ELF-1 (cell line): ENCODE measurements around the gene DIAPH2.

Experiments used
- DNase-seq: peaks from one replicate; pipeline ENCODE4 v3.0.0-alpha.2; 2016; ENCODE audit warnings: low read depth, low spot score

DIAPH2 gene

DNA sequence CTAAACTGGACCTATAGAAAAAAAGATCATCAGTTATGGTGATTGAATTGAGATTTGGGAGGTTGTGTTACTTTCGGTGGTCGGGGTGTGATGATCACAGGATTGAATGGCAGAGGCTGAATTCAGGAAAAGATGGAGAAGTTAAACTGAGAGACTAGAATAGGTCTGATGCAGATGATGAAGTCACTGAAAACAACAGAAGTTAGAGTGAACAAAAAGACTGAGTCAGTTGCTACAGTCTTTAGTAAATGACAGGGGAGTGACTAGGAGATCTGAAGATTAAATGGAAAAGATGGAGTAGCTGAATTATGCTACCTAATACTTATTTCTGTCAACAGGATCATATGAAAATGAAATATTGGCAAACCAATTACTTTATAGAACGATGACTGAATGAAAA is 362.2 kb downstream of the DIAPH2 start:
- DNase-seq = no peak

- DNase-seq = no peak
Observed at GRCh38 chrX:97050392-97050791, 365.8 kb downstream of the DIAPH2 start.

- DNase-seq = no peak
Observed at GRCh38 chrX:97057349-97057909, 372.8 kb downstream of the DIAPH2 start.

- DNase-seq = peak; percentile 40
Observed at GRCh38 chrX:97060020-97060419, 375.4 kb downstream of the DIAPH2 start.

DNA sequence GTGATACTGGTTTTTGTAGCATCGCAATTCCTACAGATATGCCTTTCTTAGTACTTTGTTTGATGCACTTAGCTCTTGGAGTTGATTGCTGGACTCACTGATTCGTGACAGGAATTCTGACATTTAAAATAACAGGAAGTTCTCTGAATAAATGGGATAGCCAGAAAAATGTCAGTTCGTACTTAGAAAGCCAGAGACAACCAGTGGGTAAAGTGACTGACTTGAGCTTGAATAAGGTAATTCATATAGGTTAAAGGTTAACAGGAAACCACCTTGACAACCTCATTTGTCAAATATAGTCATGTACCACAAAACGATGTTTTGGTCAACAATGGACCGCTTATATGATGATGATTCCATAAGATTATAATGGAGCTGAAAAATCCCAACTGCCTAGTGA is 380.4 kb downstream of the DIAPH2 start:
- no peak for DNase-seq

DNA sequence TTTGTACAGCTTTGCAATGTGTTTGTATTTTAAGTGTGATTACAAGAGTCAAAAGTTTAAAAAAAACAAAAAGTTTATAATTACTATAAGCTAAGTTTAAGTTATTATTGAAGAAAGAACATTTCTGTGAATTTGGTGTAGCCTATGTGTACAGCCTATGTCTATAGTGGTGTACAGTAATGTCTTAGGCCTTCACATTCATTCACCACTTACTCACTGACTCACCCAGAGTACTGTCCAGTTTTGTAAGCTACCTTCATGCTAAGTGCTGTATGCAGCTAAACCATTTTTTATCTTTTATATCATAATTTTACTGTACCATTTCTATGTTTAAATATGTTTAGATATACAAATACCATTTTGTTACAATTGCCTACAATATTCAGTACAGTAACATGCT is 381.3 kb downstream of the DIAPH2 start:
- DNase-seq = no peak

- DNase-seq = no peak
Observed at GRCh38 chrX:97066381-97066780, 381.7 kb downstream of the DIAPH2 start.

GRCh38 chrX:97070346-97070745 is 385.7 kb downstream of the DIAPH2 start:
- no peak for DNase-seq

DNA sequence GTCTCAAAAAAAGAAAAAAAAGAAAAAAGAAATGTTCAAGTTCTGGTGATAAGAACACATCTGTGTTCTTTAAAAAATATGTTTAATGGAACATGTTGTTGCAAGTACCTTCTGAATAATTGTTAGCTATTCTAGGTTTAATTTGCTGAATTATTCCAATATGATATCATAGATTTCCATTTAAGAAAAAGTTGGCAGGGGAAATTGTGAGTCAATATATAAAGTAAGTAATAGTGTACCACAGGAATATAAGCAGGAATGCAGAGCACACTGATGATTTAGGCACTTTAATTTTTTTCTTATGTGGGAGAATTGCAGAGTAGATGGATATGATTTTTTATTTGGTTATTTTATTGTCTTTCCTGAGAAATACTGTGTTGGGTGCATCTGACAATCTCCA is 389.8 kb downstream of the DIAPH2 start:
- DNase-seq = no peak

DNA sequence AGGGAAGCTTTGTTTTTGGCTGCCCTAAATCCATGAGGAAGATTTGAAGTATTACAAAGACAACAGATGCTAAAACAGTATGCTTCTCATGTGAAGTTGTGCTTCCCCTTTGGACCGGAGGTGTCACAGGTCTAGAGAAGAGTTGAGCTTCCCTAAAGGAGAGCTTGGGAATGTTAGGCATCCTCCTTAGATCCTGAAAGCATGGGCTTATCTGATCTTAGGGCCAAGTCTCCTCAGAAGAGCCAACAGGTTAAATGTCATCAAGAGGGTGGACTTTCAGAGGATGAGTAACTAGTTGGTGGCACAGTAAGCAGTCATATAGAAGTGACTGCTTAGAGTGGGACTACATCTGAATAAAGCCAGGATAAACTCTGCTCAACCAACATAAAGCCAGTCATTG is 404.5 kb downstream of the DIAPH2 start:
- peak; percentile 6 for DNase-seq

GRCh38 chrX:97096385-97096784 is 411.7 kb downstream of the DIAPH2 start:
- DNase-seq = no peak

DNA sequence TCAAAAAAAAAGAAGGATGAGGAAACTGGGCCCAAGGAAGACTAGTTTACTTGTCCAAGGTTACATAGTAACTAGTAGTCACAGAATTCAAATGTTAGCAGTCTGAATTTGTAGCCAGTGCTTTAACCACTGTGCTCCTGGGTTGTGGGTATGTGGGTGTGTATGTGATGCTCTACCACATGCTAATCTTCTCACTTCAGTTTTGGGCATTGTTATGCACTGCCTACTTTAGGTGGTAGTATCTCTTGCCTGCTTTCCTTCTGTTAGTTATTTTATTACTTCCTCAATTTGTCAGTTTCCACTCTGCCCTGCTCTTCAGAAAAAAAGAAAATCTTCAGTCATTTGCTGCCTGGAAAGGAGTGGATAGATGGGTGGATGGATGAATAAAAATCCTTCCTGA is 418.3 kb downstream of the DIAPH2 start:
- DNase-seq = no peak

- no peak for DNase-seq
Observed at GRCh38 chrX:97109730-97110129, 425.1 kb downstream of the DIAPH2 start.

DNA sequence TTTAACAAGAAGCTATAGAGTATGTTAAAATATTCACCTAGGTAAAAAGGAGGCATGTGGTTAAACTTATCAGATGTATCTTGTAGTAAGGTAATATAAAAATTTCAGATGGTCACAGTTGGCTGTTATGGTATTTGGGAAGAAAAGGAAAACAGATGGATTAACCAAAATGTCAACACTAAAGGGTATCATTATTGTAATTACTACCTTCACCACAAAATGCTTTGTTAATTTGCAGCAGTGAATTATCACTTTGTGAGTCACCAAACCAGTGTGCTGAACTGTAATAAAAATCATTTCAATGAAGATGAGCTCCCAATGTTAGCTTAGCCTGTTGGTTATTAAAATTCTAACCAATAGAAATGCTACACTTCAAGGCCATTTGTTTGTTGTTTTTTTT is 432.9 kb downstream of the DIAPH2 start:
- DNase-seq = no peak

GRCh38 chrX:97119474-97120109 is 434.9 kb downstream of the DIAPH2 start:
- DNase-seq = peak; percentile 46

DNA sequence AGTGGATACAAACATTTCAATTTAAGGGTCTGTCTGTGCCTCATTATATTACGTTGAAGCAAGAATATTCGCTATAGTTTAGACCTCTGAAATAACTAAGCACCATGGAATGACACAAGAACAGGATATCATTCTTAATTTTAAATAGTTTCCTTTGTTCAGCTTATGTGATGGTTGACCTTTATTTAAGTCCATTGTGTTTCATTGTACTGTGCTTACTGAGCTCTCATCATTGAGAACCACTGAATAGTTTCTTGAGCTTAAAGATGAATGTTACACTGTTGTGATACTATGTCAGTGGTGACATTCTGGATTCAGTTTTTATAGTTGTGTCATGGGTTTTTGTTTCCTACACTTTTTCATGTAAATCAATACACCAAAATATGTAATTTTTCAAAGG is 438.4 kb downstream of the DIAPH2 start:
- no peak for DNase-seq

DNA sequence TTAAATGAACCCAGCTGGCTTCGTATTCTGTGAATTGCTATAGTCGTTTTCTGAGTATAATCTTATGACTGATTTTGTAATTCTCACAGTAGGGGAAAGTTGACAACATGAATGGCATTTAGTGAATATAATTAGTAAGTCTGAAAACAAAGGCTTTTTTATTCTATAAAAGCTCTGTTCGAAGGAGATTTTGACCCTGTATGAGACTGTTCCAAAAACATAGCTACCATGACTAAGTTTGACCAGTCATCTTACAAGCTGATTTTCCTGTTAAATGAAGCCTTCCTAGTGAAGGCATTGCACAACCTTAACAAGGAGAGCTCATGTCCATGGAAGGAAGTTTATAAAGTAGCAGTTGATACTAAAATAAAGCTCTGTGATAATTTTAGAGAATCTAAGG is 441.4 kb downstream of the DIAPH2 start:
- DNase-seq = no peak

- DNase-seq = no peak
Observed at GRCh38 chrX:97132664-97133415, 448.2 kb downstream of the DIAPH2 start.

DNA sequence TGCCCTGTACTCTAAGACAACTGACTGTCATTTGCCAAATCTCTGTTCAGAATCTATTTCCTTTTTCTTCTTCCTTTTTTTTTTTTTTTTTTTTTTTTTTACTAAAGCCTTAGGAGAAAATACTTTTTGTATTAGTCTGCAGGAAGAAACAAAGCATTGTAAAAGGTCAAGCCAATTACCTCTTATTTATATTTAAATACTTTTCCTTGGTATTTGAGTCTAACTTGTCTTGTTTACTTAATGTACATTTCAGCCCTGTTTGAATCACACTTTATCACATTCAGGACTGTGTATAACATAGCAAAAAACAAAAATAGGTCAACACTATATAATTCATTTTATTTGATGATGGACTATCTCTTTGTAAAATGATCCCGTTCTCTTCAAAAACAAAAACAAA is 461.3 kb downstream of the DIAPH2 start:
- DNase-seq = no peak

DNA sequence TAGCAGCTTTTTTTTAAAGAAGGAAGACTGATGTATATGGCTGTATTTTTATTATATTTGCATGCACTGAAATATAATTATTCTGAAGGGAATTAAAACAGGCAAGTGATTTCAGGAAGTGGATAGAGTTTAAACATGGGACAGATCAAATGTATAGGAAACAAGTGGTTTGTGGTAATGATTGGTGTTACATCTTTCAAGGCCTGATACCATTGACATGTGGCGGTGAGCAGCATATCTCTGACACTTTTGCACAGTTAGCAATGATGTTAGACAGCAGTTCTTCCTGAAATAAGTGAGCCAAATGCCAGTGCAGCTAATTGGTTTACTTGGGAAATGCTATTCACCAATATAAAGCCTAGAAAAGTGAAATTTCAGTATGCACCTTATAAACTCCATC is 471.2 kb downstream of the DIAPH2 start:
- DNase-seq = no peak

GRCh38 chrX:97158269-97158668 is 473.6 kb downstream of the DIAPH2 start:
- DNase-seq = no peak

DNA sequence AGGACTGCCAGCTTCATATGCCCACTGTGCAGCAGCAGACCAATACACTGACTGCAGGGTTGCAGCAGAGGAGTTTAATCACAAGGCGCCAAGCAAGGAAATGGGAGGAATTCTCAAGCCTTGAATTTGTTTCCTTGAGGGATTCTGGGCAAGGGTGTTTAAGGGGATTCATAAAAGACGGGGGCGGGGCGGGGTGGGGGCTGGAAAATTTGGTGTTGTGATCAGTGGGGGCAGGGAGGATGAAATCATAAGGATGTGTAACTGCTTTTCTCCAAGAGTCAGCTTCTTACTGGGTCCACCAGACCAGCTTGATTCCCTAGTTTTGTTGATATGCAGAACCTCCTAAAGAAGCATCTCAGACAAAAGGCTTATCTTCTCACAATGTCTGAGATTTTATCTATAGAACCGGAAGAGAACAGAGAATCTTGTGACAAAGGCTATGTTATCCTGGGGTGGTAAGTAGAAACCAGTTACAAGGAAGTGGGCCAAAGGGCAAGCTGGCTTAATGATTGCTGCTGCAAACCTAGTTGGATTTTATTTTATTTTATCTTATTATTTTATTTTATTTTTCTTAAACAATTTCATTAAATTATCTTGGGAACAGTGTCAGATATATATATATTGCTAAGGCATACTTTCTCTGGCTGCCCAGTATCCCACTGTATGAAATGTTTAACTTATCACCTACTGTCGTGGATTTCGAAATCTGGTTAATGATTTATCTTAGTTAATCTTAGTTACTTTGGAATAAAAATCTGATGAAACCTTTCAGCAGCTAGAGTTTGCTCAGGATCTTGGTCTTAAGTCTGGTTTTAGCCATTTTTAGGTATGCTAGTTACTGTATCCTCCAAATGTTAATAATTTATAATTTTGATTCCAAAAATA is 475.5 kb downstream of the DIAPH2 start:
- peak; percentile 50 for DNase-seq
